Small intestine (tissue), 7 donors: ENCODE measurements around the gene TEX2. TPM values are rescaled to one million over a fixed set of nuclear protein-coding genes. Genes with fewer than 3 reads are reported as not detected.
"Not testable (repeated sequence)": the region's sequence is repeated elsewhere in the genome, so short reads cannot be mapped to it uniquely, and the experiment has no call there.

Source experiments
- DNase-seq, 2 donors: peaks; one replicate each; pipeline versions ENCODE4 v3.0.0 to v3.0.0-alpha.2; 2013
- FAIRE-seq: peaks from 2 replicates; lab custom pipeline; 2012; peaks lifted over from hg19 to GRCh38; lab: Jason Lieb, UNC
- H3K27ac ChIP-seq, 3 donors: one replicate each; pipeline ENCODE4 v1.5.1; 2013; ENCODE audit warnings: low read length in 2 of 3, mild to moderate bottlenecking in 2 of 3, control low read depth in 1 of 3, inconsistent platforms in 1 of 3, low read depth in 1 of 3, moderate library complexity in 1 of 3
- H3K27me3 ChIP-seq, 3 donors: one replicate each; pipeline ENCODE4 v1.6.1; 2013; ENCODE audit warnings: low read length in 3 of 3, inconsistent platforms in 1 of 3; ENCODE audit not compliant: control insufficient read depth in 3 of 3, insufficient read depth in 3 of 3
- H3K36me3 ChIP-seq, 3 donors: one replicate each; pipeline ENCODE4 v1.6.1; 2013; ENCODE audit warnings: low read length in 3 of 3, inconsistent platforms in 1 of 3, low read depth in 1 of 3, mild to moderate bottlenecking in 1 of 3, moderate library complexity in 1 of 3; ENCODE audit not compliant: control insufficient read depth in 3 of 3, insufficient read depth in 2 of 3
- H3K4me1 ChIP-seq, 3 donors: one replicate each; pipeline ENCODE4 v1.6.1; 2013; ENCODE audit warnings: low read length in 2 of 3, inconsistent platforms in 1 of 3, low read depth in 1 of 3, mild to moderate bottlenecking in 1 of 3, moderate library complexity in 1 of 3; ENCODE audit not compliant: control insufficient read depth in 3 of 3, insufficient read depth in 2 of 3
- H3K4me3 ChIP-seq, 3 donors: one replicate each; pipeline ENCODE4 v1.5.1; 2013; ENCODE audit warnings: low read length in 3 of 3, control low read depth in 1 of 3, inconsistent platforms in 1 of 3, low read depth in 1 of 3, mild to moderate bottlenecking in 1 of 3, moderate library complexity in 1 of 3
- H3K9me3 ChIP-seq, 2 donors: one replicate each; pipeline ENCODE4 v1.6.1; 2013; ENCODE audit warnings: low read depth in 1 of 2, low read length in 1 of 2; ENCODE audit not compliant: control insufficient read depth in 2 of 2, insufficient read depth in 1 of 2
- WGBS, 3 donors: extraction: QIAGEN DNeasy Blood & Tissue Kit; methylation state at CpG; one replicate each; pipeline ENCODE4 v1.1.7; 2013; 5-methylcytosine and 5-hydroxymethylcytosine counted together
- polyA plus RNA-seq, 4 donors: library from polyadenylated mRNA; stranded (reverse) in 3 of 4; unstranded in 1 of 4; fragments of 200-250 nt in 3 of 4; fragments of 120-200 nt in 1 of 4; gene quantifications; one replicate each; pipeline versions ENCODE4 v1.2.1 to v1.2.3, GENCODE V29; 2013
- donor health status: healthy with polysubstance abuse.
- donor health status: control.
- donor health status: control.
- donor health status: Bipolar disorder and iron deficiency.
- donor health status: healthy.

TEX2 gene
- polyA plus RNA-seq, 4 donors: 4.2 to 44.1 (median 10.6) TPM

GRCh38 chr17:64242633-64243032 lies 20.4 kb downstream of the TEX2 start:
- 93 to 95% (median 93%) methylated on average over 7 of the region's 7 CpGs for WGBS, 3 donors
- Histone ChIP-seq H3K4me3 (no peak overlapping the region), H3K36me3 (peaks cover 0 to 4% (median 0%) of the 10 kb centered on the region in 3 donors), H3K9me3 (no peaks in the 10 kb centered on the region), H3K27me3 (no peaks in the 10 kb centered on the region), H3K27ac (no peak overlapping the region), H3K4me1 (peaks cover 0 to 12% (median 4%) of the 10 kb centered on the region in 3 donors)
- DNase-seq: no peak
- FAIRE-seq: no peak

GRCh38 chr17:64240741-64241347 lies 22.2 kb downstream of the TEX2 start:
- WGBS, 3 donors: 41 to 71% (median 60%) methylated on average over 8 of the region's 8 CpGs
- FAIRE-seq (no peak), DNase-seq (no peak)
- Histone ChIP-seq H3K27me3 (no peaks in the 10 kb centered on the region), H3K4me1 (peaks cover 0 to 12% (median 4%) of the 10 kb centered on the region in 3 donors), H3K27ac (peak overlapping the region in 1 of 3 donors; percentile 68), H3K4me3 (no peak overlapping the region), H3K9me3 (no peaks in the 10 kb centered on the region), H3K36me3 (peaks cover 0 to 3% (median 0%) of the 10 kb centered on the region in 3 donors)

- WGBS, 3 donors: 47 to 51% (median 49%) methylated on average over 5 of the region's 5 CpGs
- H3K9me3 ChIP-seq: no peaks in the 10 kb centered on the region
- no peaks in the 10 kb centered on the region for H3K27me3 ChIP-seq
- H3K27ac ChIP-seq: peak overlapping the region in 1 of 3 donors; percentile 68
- peaks cover 0 to 12% (median 4%) of the 10 kb centered on the region in 3 donors for H3K4me1 ChIP-seq
- peaks cover 0 to 3% (median 0%) of the 10 kb centered on the region in 3 donors for H3K36me3 ChIP-seq
- DNase-seq: peak in 1 of 2 donors; percentile 44
- FAIRE-seq: no peak
- H3K4me3 ChIP-seq: no peak overlapping the region
Observed at GRCh38 chr17:64240261-64240740, 22.8 kb downstream of the TEX2 start.

- H3K9me3 ChIP-seq, H3K36me3 ChIP-seq, DNase-seq, H3K4me1 ChIP-seq, H3K27ac ChIP-seq, H3K4me3 ChIP-seq, H3K27me3 ChIP-seq, FAIRE-seq: not testable (repeated sequence)
- 79 to 86% (median 80%) methylated on average over 4 of the region's 4 CpGs for WGBS, 3 donors
Observed at GRCh38 chr17:64238449-64238848, 24.6 kb downstream of the TEX2 start.

- 67 to 72% (median 72%) methylated on average over 9 of the region's 9 CpGs for WGBS, 3 donors
Observed at GRCh38 chr17:64236827-64237403, 26.1 kb downstream of the TEX2 start.

GRCh38 chr17:64234961-64235360 lies 28.1 kb downstream of the TEX2 start:
- Histone ChIP-seq H3K4me1 (no peaks in the 10 kb centered on the region), H3K4me3 (no peak overlapping the region), H3K27me3 (no peaks in the 10 kb centered on the region), H3K9me3 (no peaks in the 10 kb centered on the region), H3K36me3 (peaks cover 0 to 6% (median 0%) of the 10 kb centered on the region in 3 donors), H3K27ac (no peak overlapping the region)
- WGBS, 3 donors: 73 to 86% (median 81%) methylated on average over 6 of the region's 6 CpGs
- FAIRE-seq (no peak), DNase-seq (no peak)

More at GRCh38 chr17:64236827-64237403, 26.1 kb downstream of the TEX2 start:
- peak in 1 of 2 donors; percentile 42 for DNase-seq
- Histone ChIP-seq H3K4me3 (no peak overlapping the region), H3K4me1 (peaks cover 0 to 6% (median 4%) of the 10 kb centered on the region in 3 donors), H3K36me3 (peaks cover 0 to 6% (median 0%) of the 10 kb centered on the region in 3 donors), H3K27ac (no peak overlapping the region), H3K27me3 (no peaks in the 10 kb centered on the region), H3K9me3 (no peaks in the 10 kb centered on the region)
- FAIRE-seq: no peak

- no peak for FAIRE-seq
Observed at GRCh38 chr17:64232466-64233262, 30.4 kb downstream of the TEX2 start.

GRCh38 chr17:64231567-64232141 lies 31.4 kb downstream of the TEX2 start:
- Histone ChIP-seq H3K36me3 (peaks cover 0 to 2% (median 0%) of the 10 kb centered on the region in 3 donors), H3K4me3 (no peak overlapping the region), H3K9me3 (no peaks in the 10 kb centered on the region), H3K27me3 (no peaks in the 10 kb centered on the region), H3K27ac (no peak overlapping the region), H3K4me1 (no peaks in the 10 kb centered on the region)
- DNase-seq: no peak
- FAIRE-seq: no peak
- whole genome bisulfite sequencing, 3 donors: 76 to 87% (median 76%) methylated on average over 6 of the region's 6 CpGs

More at GRCh38 chr17:64232466-64233262, 30.4 kb downstream of the TEX2 start:
- Histone ChIP-seq H3K36me3 (peaks cover 0 to 6% (median 0%) of the 10 kb centered on the region in 3 donors), H3K4me3 (no peak overlapping the region), H3K9me3 (no peaks in the 10 kb centered on the region), H3K27me3 (no peaks in the 10 kb centered on the region), H3K27ac (no peak overlapping the region), H3K4me1 (no peaks in the 10 kb centered on the region)
- DNase-seq: no peak
- 92 to 97% (median 96%) methylated on average over 2 of the region's 2 CpGs for whole genome bisulfite sequencing, 3 donors
